ENCODE measurements around the gene RAB11A.

The RAB11A gene

DNA sequence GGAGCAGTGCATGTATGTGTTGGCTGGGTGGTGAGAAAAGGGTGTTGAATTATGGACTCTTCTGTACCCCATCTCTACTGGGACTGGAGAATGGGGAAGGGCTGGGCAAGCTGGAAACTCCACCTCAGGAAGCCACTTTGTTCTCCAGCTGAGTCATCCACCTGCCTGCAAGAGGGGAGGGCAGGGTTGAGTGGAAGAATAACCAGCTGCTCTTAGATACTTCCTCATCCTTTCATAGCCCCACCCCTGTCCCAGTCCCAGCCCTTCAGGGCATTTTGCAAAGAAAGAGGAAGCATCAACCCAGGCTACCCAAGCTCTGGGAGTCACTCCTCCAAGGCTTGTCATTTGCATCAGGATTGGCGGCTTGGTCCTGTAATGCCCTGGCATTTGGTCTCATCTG lies 33.1 kb downstream of the RAB11A start:
- DNase-seq (ENCODE audit: low read depth in 1 of 2, low spot score in 1 of 2): peak; percentile 84 to 96
- Histone ChIP-seq H3K4me3 (replicated peaks; ENCODE audit: insufficient read depth, low read length) (no peak overlapping the region), H3K27me3 (ENCODE audit: insufficient read depth, poor library complexity, severe bottlenecking) (no peaks in the 10 kb centered on the region), H3K27ac (replicated peaks) (no peak overlapping the region)
- peak; percentile 47; the same call in 1 of the 2 replicates for TF ChIP-seq POLR2AphosphoS5 (IDR thresholded peaks at IDR 0.05; ENCODE audit: low read depth)
- TF ChIP-seq, protein P1, sequence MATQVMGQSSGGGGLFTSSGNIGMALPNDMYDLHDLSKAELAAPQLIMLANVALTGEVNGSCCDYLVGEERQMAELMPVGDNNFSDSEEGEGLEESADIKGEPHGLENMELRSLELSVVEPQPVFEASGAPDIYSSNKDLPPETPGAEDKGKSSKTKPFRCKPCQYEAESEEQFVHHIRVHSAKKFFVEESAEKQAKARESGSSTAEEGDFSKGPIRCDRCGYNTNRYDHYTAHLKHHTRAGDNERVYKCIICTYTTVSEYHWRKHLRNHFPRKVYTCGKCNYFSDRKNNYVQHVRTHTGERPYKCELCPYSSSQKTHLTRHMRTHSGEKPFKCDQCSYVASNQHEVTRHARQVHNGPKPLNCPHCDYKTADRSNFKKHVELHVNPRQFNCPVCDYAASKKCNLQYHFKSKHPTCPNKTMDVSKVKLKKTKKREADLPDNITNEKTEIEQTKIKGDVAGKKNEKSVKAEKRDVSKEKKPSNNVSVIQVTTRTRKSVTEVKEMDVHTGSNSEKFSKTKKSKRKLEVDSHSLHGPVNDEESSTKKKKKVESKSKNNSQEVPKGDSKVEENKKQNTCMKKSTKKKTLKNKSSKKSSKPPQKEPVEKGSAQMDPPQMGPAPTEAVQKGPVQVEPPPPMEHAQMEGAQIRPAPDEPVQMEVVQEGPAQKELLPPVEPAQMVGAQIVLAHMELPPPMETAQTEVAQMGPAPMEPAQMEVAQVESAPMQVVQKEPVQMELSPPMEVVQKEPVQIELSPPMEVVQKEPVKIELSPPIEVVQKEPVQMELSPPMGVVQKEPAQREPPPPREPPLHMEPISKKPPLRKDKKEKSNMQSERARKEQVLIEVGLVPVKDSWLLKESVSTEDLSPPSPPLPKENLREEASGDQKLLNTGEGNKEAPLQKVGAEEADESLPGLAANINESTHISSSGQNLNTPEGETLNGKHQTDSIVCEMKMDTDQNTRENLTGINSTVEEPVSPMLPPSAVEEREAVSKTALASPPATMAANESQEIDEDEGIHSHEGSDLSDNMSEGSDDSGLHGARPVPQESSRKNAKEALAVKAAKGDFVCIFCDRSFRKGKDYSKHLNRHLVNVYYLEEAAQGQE (IDR thresholded peaks at IDR 0.05; ENCODE audit: insufficient replicate concordance, low read depth): no peak
- TF ChIP-seq GABPA (IDR thresholded peaks at IDR 0.05; ENCODE audit: low read depth): no peak
- peak; percentile 58; the same call in 1 of the 2 replicates for TF ChIP-seq SPI1 (IDR thresholded peaks at IDR 0.05; ENCODE audit: borderline replicate concordance, low read depth)
- TF ChIP-seq, protein P2, sequence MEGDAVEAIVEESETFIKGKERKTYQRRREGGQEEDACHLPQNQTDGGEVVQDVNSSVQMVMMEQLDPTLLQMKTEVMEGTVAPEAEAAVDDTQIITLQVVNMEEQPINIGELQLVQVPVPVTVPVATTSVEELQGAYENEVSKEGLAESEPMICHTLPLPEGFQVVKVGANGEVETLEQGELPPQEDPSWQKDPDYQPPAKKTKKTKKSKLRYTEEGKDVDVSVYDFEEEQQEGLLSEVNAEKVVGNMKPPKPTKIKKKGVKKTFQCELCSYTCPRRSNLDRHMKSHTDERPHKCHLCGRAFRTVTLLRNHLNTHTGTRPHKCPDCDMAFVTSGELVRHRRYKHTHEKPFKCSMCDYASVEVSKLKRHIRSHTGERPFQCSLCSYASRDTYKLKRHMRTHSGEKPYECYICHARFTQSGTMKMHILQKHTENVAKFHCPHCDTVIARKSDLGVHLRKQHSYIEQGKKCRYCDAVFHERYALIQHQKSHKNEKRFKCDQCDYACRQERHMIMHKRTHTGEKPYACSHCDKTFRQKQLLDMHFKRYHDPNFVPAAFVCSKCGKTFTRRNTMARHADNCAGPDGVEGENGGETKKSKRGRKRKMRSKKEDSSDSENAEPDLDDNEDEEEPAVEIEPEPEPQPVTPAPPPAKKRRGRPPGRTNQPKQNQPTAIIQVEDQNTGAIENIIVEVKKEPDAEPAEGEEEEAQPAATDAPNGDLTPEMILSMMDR (IDR thresholded peaks at IDR 0.05; ENCODE audit: insufficient read depth, low read length): no peak

DNA sequence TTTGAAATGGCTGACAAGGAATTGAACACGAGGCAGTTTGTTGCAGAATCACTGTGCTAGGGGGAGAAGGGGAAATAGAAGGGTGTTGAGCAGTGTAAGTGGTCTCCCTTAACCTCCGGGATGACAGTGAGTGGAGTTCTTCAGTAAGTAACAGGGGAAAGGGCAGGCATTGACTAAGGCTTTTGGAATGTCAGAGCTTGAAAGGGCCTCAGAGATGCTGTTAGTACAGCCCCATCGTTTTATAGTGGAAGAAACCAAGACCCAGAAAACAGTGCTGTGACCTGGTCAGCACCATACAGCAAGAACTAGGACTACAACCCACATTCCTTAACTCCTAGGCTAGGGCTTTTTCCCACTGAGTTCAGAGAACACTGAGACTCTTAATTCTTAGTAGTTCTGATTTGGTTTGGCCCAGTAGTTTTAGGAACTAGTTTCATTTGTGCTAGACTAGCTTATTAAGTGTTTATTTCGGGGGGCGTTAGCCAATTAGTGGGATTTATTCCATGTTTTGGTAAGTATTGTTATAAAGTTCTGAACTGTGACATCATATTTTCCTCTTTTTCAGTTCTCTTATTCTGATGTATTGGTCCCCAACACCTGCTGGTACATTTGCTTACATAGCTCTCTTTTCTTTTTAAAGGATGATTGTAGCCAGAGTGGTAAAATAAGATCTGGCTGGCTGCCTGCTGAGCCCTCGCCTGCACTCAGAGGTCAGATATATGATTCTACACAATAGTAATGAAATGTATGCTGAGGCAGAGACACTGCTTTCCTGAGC lies 34.2 kb downstream of the RAB11A start:
- no peaks in the 10 kb centered on the region for H3K27me3 ChIP-seq (ENCODE audit: insufficient read depth, poor library complexity, severe bottlenecking)
- TF ChIP-seq GABPA (IDR thresholded peaks at IDR 0.05; ENCODE audit: low read depth): no peak
- TF ChIP-seq, protein P1 (IDR thresholded peaks at IDR 0.05; ENCODE audit: insufficient replicate concordance, low read depth): no peak
- H3K27ac ChIP-seq (replicated peaks): no peak overlapping the region
- DNase-seq (ENCODE audit: low read depth in 1 of 2, low spot score in 1 of 2): no peak
- no peak overlapping the region for H3K4me3 ChIP-seq (replicated peaks; ENCODE audit: insufficient read depth, low read length)

DNA sequence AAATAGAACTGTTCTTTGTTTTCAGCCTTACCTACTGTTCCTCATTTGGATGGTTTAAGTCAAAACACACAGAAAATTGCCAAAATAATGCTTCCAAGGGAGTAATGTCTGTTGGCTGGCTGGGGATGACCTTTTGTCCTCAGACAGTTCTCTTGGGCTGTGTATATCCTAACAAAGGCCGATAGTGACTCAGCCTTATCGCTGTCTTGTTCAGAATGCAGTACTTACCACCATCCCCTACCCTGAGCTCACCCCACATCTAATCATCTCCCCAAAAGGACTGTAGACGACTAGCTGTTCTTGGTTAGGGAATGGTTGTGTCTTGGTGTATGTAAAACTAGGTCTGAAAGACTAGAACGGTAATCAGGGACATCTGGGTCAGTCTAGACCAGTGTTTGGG lies 35.0 kb downstream of the RAB11A start:
- Histone ChIP-seq H3K27ac (replicated peaks) (no peak overlapping the region), H3K27me3 (ENCODE audit: insufficient read depth, poor library complexity, severe bottlenecking) (no peaks in the 10 kb centered on the region), H3K4me3 (replicated peaks; ENCODE audit: insufficient read depth, low read length) (no peak overlapping the region)
- no peak for DNase-seq (ENCODE audit: low read depth in 1 of 2, low spot score in 1 of 2)
- no peak for TF ChIP-seq GABPA (IDR thresholded peaks at IDR 0.05; ENCODE audit: low read depth)
- TF ChIP-seq POLR2AphosphoS5 (IDR thresholded peaks at IDR 0.05; ENCODE audit: low read depth): no peak
- TF ChIP-seq SPI1 (IDR thresholded peaks at IDR 0.05; ENCODE audit: borderline replicate concordance, low read depth): no peak
- TF ChIP-seq, protein P1 (IDR thresholded peaks at IDR 0.05; ENCODE audit: insufficient replicate concordance, low read depth): no peak
- TF ChIP-seq, protein P2 (IDR thresholded peaks at IDR 0.05; ENCODE audit: insufficient read depth, low read length): no peak

Data from HL-60 (cell line).